Measurements from ENCODE around the gene DYSF. TPM values are rescaled to one million over a fixed set of nuclear protein-coding genes. Genes with fewer than 3 reads are reported as not detected.

Gene DYSF
- total RNA-seq, 1 experiment from 2014 or later, result 0.89 TPM

DNA sequence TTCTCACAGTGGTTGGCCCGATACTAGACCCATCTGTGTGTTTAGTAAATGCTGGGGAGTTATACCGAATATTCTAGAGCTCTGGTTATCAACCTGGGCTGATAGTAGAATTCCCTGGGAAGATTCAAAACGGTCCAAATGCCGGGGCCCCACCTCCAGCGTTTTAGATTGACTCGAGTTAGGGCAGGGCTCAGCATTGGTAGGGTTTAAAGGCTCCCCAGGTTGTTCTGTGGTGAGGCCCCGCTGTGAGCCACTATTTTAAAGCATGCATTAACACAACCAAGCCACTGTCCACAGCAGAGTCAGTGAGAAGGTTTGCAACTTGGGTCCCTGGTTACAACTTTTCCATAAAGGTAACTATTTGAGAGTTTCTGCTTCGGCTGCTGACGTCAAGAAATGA lies 73.6 kb downstream of the DYSF start:
- BruUV-seq (replicated peaks), result no TSS peak
- ChIA-PET CTCF (no interaction called here), RAD21 (ENCODE audit: low non-redundant PET in 1 of 2, low total read pairs in 2 of 2, uncharacterized antibody in 2 of 2, unreplicated experiment in 2 of 2) (no interaction called here), POLR2A (no interaction called here)
- H2AFZ ChIP-seq (ENCODE audit: low read depth, low read length, poor library complexity, severe bottlenecking), result no peak overlapping the region
- H3K9ac ChIP-seq (ENCODE audit: low read length), result no peak overlapping the region
- H3K27ac ChIP-seq (ENCODE audit: low read depth, low read length), result no peak overlapping the region
- no peaks in the 10 kb centered on the region for H3K9me2 ChIP-seq (ENCODE audit: insufficient read depth)
- intact Hi-C loops (cut with micrococcal nuclease), result no loop called here
- DNase-seq (ENCODE audit: low read depth, low spot score), result no peak
- H3K4me1 ChIP-seq (ENCODE audit: control insufficient read depth in 1 of 2, insufficient read depth in 2 of 2, low read length in 2 of 2), result peaks cover 0 to 13% of the 10 kb centered on the region in 2 experiments; a peak in 2 of 4 replicates
- H3K79me2 ChIP-seq (ENCODE audit: insufficient read depth, low read length), result no peaks in the 10 kb centered on the region
- TF ChIP-seq ZFX (IDR thresholded peaks at IDR 0.05) (no peak), RAD21 (IDR thresholded peaks at IDR 0.05; ENCODE audit: low read depth) (no peak), CBX3 (IDR thresholded peaks at IDR 0.05; ENCODE audit: low read depth) (no peak), POLR2A (IDR thresholded peaks at IDR 0.05; ENCODE audit: borderline replicate concordance, extremely low read depth, insufficient read depth, insufficient read length) (no peak), ZNF274 (IDR thresholded peaks at IDR 0.05; ENCODE audit: low read depth, low read length) (no peak), SP1 (IDR thresholded peaks at IDR 0.05; ENCODE audit: low read depth) (no peak), JUND (IDR thresholded peaks at IDR 0.05) (no peak), SRF (IDR thresholded peaks at IDR 0.05; ENCODE audit: low read depth) (no peak), FOSL1 (IDR thresholded peaks at IDR 0.05; ENCODE audit: low read depth) (no peak), EZH2 (IDR thresholded peaks at IDR 0.05) (no peak), EGR1 (IDR thresholded peaks at IDR 0.05; ENCODE audit: low read depth) (no peak), YY1 (IDR thresholded peaks at IDR 0.05; ENCODE audit: extremely low read depth, insufficient replicate concordance, low read depth, low read length) (no peak)
- TF ChIP-seq, protein P1, sequence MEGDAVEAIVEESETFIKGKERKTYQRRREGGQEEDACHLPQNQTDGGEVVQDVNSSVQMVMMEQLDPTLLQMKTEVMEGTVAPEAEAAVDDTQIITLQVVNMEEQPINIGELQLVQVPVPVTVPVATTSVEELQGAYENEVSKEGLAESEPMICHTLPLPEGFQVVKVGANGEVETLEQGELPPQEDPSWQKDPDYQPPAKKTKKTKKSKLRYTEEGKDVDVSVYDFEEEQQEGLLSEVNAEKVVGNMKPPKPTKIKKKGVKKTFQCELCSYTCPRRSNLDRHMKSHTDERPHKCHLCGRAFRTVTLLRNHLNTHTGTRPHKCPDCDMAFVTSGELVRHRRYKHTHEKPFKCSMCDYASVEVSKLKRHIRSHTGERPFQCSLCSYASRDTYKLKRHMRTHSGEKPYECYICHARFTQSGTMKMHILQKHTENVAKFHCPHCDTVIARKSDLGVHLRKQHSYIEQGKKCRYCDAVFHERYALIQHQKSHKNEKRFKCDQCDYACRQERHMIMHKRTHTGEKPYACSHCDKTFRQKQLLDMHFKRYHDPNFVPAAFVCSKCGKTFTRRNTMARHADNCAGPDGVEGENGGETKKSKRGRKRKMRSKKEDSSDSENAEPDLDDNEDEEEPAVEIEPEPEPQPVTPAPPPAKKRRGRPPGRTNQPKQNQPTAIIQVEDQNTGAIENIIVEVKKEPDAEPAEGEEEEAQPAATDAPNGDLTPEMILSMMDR (IDR thresholded peaks at IDR 0.05 in 2 of 3, conservative IDR thresholded peaks at IDR 0.05 in 1 of 3; ENCODE audit: borderline replicate concordance in 1 of 3, insufficient read depth in 1 of 3, low read depth in 2 of 3, low read length in 2 of 3), result no peak
- TF ChIP-seq, protein P2, sequence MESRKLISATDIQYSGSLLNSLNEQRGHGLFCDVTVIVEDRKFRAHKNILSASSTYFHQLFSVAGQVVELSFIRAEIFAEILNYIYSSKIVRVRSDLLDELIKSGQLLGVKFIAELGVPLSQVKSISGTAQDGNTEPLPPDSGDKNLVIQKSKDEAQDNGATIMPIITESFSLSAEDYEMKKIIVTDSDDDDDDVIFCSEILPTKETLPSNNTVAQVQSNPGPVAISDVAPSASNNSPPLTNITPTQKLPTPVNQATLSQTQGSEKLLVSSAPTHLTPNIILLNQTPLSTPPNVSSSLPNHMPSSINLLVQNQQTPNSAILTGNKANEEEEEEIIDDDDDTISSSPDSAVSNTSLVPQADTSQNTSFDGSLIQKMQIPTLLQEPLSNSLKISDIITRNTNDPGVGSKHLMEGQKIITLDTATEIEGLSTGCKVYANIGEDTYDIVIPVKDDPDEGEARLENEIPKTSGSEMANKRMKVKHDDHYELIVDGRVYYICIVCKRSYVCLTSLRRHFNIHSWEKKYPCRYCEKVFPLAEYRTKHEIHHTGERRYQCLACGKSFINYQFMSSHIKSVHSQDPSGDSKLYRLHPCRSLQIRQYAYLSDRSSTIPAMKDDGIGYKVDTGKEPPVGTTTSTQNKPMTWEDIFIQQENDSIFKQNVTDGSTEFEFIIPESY (IDR thresholded peaks at IDR 0.05; ENCODE audit: extremely low read depth, insufficient replicate concordance, low read length), result no peak
- TF ChIP-seq, protein P3, sequence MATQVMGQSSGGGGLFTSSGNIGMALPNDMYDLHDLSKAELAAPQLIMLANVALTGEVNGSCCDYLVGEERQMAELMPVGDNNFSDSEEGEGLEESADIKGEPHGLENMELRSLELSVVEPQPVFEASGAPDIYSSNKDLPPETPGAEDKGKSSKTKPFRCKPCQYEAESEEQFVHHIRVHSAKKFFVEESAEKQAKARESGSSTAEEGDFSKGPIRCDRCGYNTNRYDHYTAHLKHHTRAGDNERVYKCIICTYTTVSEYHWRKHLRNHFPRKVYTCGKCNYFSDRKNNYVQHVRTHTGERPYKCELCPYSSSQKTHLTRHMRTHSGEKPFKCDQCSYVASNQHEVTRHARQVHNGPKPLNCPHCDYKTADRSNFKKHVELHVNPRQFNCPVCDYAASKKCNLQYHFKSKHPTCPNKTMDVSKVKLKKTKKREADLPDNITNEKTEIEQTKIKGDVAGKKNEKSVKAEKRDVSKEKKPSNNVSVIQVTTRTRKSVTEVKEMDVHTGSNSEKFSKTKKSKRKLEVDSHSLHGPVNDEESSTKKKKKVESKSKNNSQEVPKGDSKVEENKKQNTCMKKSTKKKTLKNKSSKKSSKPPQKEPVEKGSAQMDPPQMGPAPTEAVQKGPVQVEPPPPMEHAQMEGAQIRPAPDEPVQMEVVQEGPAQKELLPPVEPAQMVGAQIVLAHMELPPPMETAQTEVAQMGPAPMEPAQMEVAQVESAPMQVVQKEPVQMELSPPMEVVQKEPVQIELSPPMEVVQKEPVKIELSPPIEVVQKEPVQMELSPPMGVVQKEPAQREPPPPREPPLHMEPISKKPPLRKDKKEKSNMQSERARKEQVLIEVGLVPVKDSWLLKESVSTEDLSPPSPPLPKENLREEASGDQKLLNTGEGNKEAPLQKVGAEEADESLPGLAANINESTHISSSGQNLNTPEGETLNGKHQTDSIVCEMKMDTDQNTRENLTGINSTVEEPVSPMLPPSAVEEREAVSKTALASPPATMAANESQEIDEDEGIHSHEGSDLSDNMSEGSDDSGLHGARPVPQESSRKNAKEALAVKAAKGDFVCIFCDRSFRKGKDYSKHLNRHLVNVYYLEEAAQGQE (IDR thresholded peaks at IDR 0.05; ENCODE audit: low read depth), result no peak
- H4K20me1 ChIP-seq (ENCODE audit: insufficient read depth), result no peaks in the 10 kb centered on the region
- H3K36me3 ChIP-seq (ENCODE audit: control insufficient read depth in 1 of 2, insufficient read depth in 2 of 2, low read length in 2 of 2), result no peaks in the 10 kb centered on the region
- H3K27me3 ChIP-seq (ENCODE audit: insufficient read depth, low read length), result no peaks in the 10 kb centered on the region
- ATAC-seq, result no peak
- no peaks in the 10 kb centered on the region; a peak in 1 of 4 replicates for H3K9me3 ChIP-seq (ENCODE audit: control insufficient read depth in 1 of 2, insufficient read depth in 1 of 2, low read depth in 1 of 2, low read length in 2 of 2)
- no peak overlapping the region for H3K4me2 ChIP-seq (ENCODE audit: low read length)
- H3K4me3 ChIP-seq (replicated peaks in 1 of 2; ENCODE audit: low read depth in 1 of 2, low read length in 2 of 2), result no peak overlapping the region
